NCI-H128 (cell line): ENCODE results near the gene DDX31.
"Not testable (repeated sequence)": the region's sequence is repeated elsewhere in the genome, so short reads cannot be mapped to it uniquely, and the experiment has no call there.

Source experiments
- DNase-seq: peaks from one replicate; lab custom pipeline; 2025; ENCODE audit not compliant: unreplicated experiment; lab: John Stamatoyannopoulos, UW

Gene DDX31

GRCh38 chr9:132669698-132670456 is at the start of gene DDX31:
TSS of gene DDX31 (minus strand) at chr9:132669983. CDS start at chr9:132669934, 49 bp downstream.
- DNase-seq, result peak; percentile 70

- DNase-seq, result not testable (repeated sequence)
Observed at GRCh38 chr9:132718381-132718928, 48.7 kb upstream of the DDX31 start.

GRCh38 chr9:132717326-132717945 is 47.7 kb upstream of the DDX31 start:
- DNase-seq, result no peak

- no peak for DNase-seq
Observed at GRCh38 chr9:132716007-132716406, 46.2 kb upstream of the DDX31 start.

GRCh38 chr9:132712753-132713152 is 43.0 kb upstream of the DDX31 start:
- no peak for DNase-seq

- no peak for DNase-seq
Observed at GRCh38 chr9:132711846-132712245, 42.1 kb upstream of the DDX31 start.

- not testable (repeated sequence) for DNase-seq
Observed at GRCh38 chr9:132711152-132711551, 41.4 kb upstream of the DDX31 start.

GRCh38 chr9:132710333-132710732 is 40.5 kb upstream of the DDX31 start:
- no peak for DNase-seq

GRCh38 chr9:132708769-132709430 is 39.1 kb upstream of the DDX31 start:
- DNase-seq, result no peak

GRCh38 chr9:132708239-132708638 is 38.5 kb upstream of the DDX31 start:
- DNase-seq, result no peak

- no peak for DNase-seq
Observed at GRCh38 chr9:132703336-132703735, 33.6 kb upstream of the DDX31 start.

GRCh38 chr9:132702254-132702653 is 32.5 kb upstream of the DDX31 start:
- no peak for DNase-seq

GRCh38 chr9:132699956-132700355 is 30.2 kb upstream of the DDX31 start:
- no peak for DNase-seq

GRCh38 chr9:132698989-132699388 is 29.2 kb upstream of the DDX31 start:
- no peak for DNase-seq

- DNase-seq, result no peak
Observed at GRCh38 chr9:132697230-132697629, 27.4 kb upstream of the DDX31 start.

- no peak for DNase-seq
Observed at GRCh38 chr9:132694144-132694543, 24.4 kb upstream of the DDX31 start.

- no peak for DNase-seq
Observed at GRCh38 chr9:132690696-132691095, 20.9 kb upstream of the DDX31 start.

GRCh38 chr9:132683873-132684272 is 14.1 kb upstream of the DDX31 start:
- DNase-seq, result no peak

GRCh38 chr9:132681561-132681960 is 11.8 kb upstream of the DDX31 start:
- DNase-seq, result no peak

- no peak for DNase-seq
Observed at GRCh38 chr9:132679946-132680625, 10.3 kb upstream of the DDX31 start.

GRCh38 chr9:132677976-132678375 is 8.2 kb upstream of the DDX31 start:
- DNase-seq, result no peak
